HL-60 (cell line): ENCODE results near the gene MAT2A.

Experiments used
- CTCF ChIP-seq: IDR thresholded peaks from one replicate; pipeline ENCODE4 v1.5.1; 2011; ENCODE audit warnings: low read length, control low read depth, inconsistent platforms; ENCODE audit not compliant: insufficient read depth
- GABPA ChIP-seq: IDR thresholded peaks from 2 replicates; pipeline ENCODE4 v1.6.1; 2012; ENCODE audit warnings: low read depth
- POLR2AphosphoS5 ChIP-seq: IDR thresholded peaks from 2 replicates; pipeline ENCODE4 v1.6.1; 2012; ENCODE audit warnings: low read depth
- REST ChIP-seq: IDR thresholded peaks from 2 replicates; pipeline ENCODE4 v1.6.1; 2012; ENCODE audit warnings: low read depth; ENCODE audit not compliant: insufficient replicate concordance
- SPI1 ChIP-seq: IDR thresholded peaks from 2 replicates; pipeline ENCODE4 v1.6.1; 2012; ENCODE audit warnings: low read depth, mild to moderate bottlenecking, borderline replicate concordance

GRCh38 chr2:85497944-85498630 lies 40.9 kb upstream of the MAT2A start:
- TF ChIP-seq CTCF (no peak), POLR2AphosphoS5 (no peak), REST (no peak), GABPA (no peak), SPI1 (no peak)
